GM10248 (cell line): ENCODE data around the gene DNAH10.

Experiments
- CTCF ChIA-PET: fragments of 300-600 bp; sonication (Branson Sonifier 250); formaldehyde crosslinking; extraction: SDS; loops from one replicate; lab custom pipeline; 2021; ENCODE audit warnings: antibody characterized with exemption; lab: Yijun Ruan, JAX
- POLR2A ChIA-PET: fragments of 350-650 bp; sonication (Branson Sonifier 250); formaldehyde crosslinking; extraction: SDS; loops from one replicate; lab custom pipeline; 2020; ENCODE audit warnings: antibody characterized with exemption; lab: Yijun Ruan, JAX
- DNase-seq: peaks from one replicate; pipeline ENCODE4 v3.0.0; 2012; ENCODE audit errors: extremely low spot score
- CTCF ChIP-seq: IDR thresholded peaks from 2 replicates; pipeline ENCODE4 v1.5.1; 2012; ENCODE audit warnings: mild to moderate bottlenecking, low read depth; ENCODE audit errors: extremely low read depth, missing control alignments, control extremely low read depth

Gene DNAH10

GRCh38 chr12:123861392-123861791, 99.3 kb downstream of the DNAH10 start:
- CTCF ChIA-PET = interaction anchor here (1.9 kb wide), 1 partner anchor 17 kb away, joined by 5 read pairs; no protein-coding TSS in a partner anchor
- no peak for TF ChIP-seq CTCF
- DNase-seq = no peak
- POLR2A ChIA-PET = no interaction called here

GRCh38 chr12:123867141-123867540, 105.0 kb downstream of the DNAH10 start:
- no peak for DNase-seq
- CTCF ChIA-PET = no interaction called here
- POLR2A ChIA-PET = no interaction called here
- no peak for TF ChIP-seq CTCF

GRCh38 chr12:123868791-123869190, 106.7 kb downstream of the DNAH10 start:
- ChIA-PET CTCF (interaction anchor here (1.7 kb wide), 1 partner anchor 10 kb away, joined by 5 read pairs; no protein-coding TSS in a partner anchor), POLR2A (no interaction called here)
- no peak for TF ChIP-seq CTCF
- DNase-seq = no peak

- ChIA-PET POLR2A (no interaction called here), CTCF (no interaction called here)
- TF ChIP-seq CTCF = no peak
- no peak for DNase-seq
Observed at GRCh38 chr12:123873793-123874192, 111.7 kb downstream of the DNAH10 start.

GRCh38 chr12:123877968-123878367, 115.9 kb downstream of the DNAH10 start:
- ChIA-PET CTCF (no interaction called here), POLR2A (no interaction called here)

GRCh38 chr12:123879101-123879500, 117.0 kb downstream of the DNAH10 start:
- TF ChIP-seq CTCF = no peak
- ChIA-PET CTCF (interaction anchor here (1.0 to 1.9 kb wide), 2 partner anchors 10 kb away, joined by 3 to 5 read pairs; no protein-coding TSS in a partner anchor), POLR2A (no interaction called here)
- DNase-seq = no peak

More at GRCh38 chr12:123877968-123878367, 115.9 kb downstream of the DNAH10 start:
- DNase-seq = no peak
- TF ChIP-seq CTCF = no peak
